CD14-positive monocyte (primary cell): ENCODE data around the gene CDC25A. TPM values are rescaled to one million over a fixed set of nuclear protein-coding genes. Genes with fewer than 3 reads are reported as not detected.

Experiments
- DNase-seq, 3 donors: peaks; one replicate each; pipeline ENCODE4 v3.0.0-alpha.2; 2011 to 2022
- H2AFZ ChIP-seq: 2 replicates; pipeline ENCODE4 v1.6.0; 2012; ENCODE audit warnings: mild to moderate bottlenecking, low read depth, low read length, inconsistent platforms; ENCODE audit not compliant: insufficient read depth, poor library complexity, severe bottlenecking
- H3K27ac ChIP-seq, 2 donors: 1 replicate in 1 of 2; 2 replicates in 1 of 2; pipeline ENCODE4 v1.5.1; 2012 to 2013; ENCODE audit warnings: low read length in 2 of 2, control low read depth in 1 of 2, inconsistent platforms in 1 of 2, low read depth in 1 of 2, mild to moderate bottlenecking in 1 of 2
- H3K27me3 ChIP-seq, 2 donors: one replicate each; pipeline versions ENCODE4 v1.6.0 to v1.6.1; 2011 to 2013; ENCODE audit warnings: low read length in 2 of 2; ENCODE audit not compliant: control insufficient read depth in 2 of 2, insufficient read depth in 2 of 2
- H3K36me3 ChIP-seq, 2 donors: replicated peaks in 1 of 2; 1 replicate in 1 of 2; 2 replicates in 1 of 2; pipeline versions ENCODE4 v1.5.1 to v1.6.1; 2012 to 2013; ENCODE audit warnings: low read length in 2 of 2, control low read depth in 1 of 2, inconsistent platforms in 1 of 2, mild to moderate bottlenecking in 1 of 2; ENCODE audit not compliant: insufficient read depth in 2 of 2, control insufficient read depth in 1 of 2
- H3K4me1 ChIP-seq, 2 donors: 1 replicate in 1 of 2; 2 replicates in 1 of 2; pipeline versions ENCODE4 v1.5.1 to v1.6.1; 2012 to 2013; ENCODE audit warnings: low read length in 2 of 2, control low read depth in 1 of 2, inconsistent platforms in 1 of 2, mild to moderate bottlenecking in 1 of 2, moderate library complexity in 1 of 2; ENCODE audit not compliant: insufficient read depth in 2 of 2, control insufficient read depth in 1 of 2
- H3K4me2 ChIP-seq: replicated peaks from 2 replicates; pipeline ENCODE3; 2012; ENCODE audit warnings: low read length, moderate library complexity, mild to moderate bottlenecking; ENCODE audit not compliant: poor library complexity, severe bottlenecking; ENCODE audit errors: extremely low read depth
- H3K4me3 ChIP-seq, 3 experiments: fragments of 200-600 bp in 1 of 3; sonication (generic) in 1 of 3; replicated peaks in 1 of 3; 1 replicate in 2 of 3; 2 replicates in 1 of 3; pipeline ENCODE4 v1.5.1; 2011 to 2013; ENCODE audit warnings: low read length in 3 of 3, mild to moderate bottlenecking in 3 of 3, control low read depth in 2 of 3, low read depth in 2 of 3, inconsistent platforms in 1 of 3, moderate library complexity in 1 of 3
- H3K79me2 ChIP-seq: 2 replicates; pipeline ENCODE4 v1.6.0; 2012; ENCODE audit warnings: mild to moderate bottlenecking, control low read depth, inconsistent platforms, low read length, moderate library complexity; ENCODE audit not compliant: insufficient read depth
- H3K9ac ChIP-seq: 2 replicates; pipeline ENCODE4 v1.6.0; 2017; ENCODE audit warnings: low read length, mild to moderate bottlenecking; ENCODE audit not compliant: insufficient read depth, poor library complexity, severe bottlenecking
- H3K9me3 ChIP-seq, 2 donors: replicated peaks in 1 of 2; 1 replicate in 1 of 2; 2 replicates in 1 of 2; pipeline versions ENCODE4 v1.5.1 to v1.6.1; 2012 to 2013; ENCODE audit warnings: low read length in 2 of 2, control low read depth in 1 of 2; ENCODE audit not compliant: control insufficient read depth in 1 of 2, insufficient read depth in 1 of 2
- H4K20me1 ChIP-seq: 2 replicates; pipeline ENCODE4 v1.6.0; 2012; ENCODE audit warnings: mild to moderate bottlenecking, low read length, control low read depth, moderate library complexity; ENCODE audit not compliant: insufficient read depth
- H3K27ac Mint-ChIP-seq, 7 donors: one replicate each; pipeline ENCODE4 v1.8.0; 2020; ENCODE audit warnings: mild to moderate bottlenecking in 7 of 7, mixed read lengths in 7 of 7, moderate library complexity in 6 of 7, inconsistent platforms in 2 of 7
- H3K27me3 Mint-ChIP-seq, 3 donors: one replicate each; pipeline ENCODE4 v1.8.0; 2021 to 2022; ENCODE audit warnings: low read depth in 3 of 3, mild to moderate bottlenecking in 3 of 3, mixed read lengths in 3 of 3, moderate library complexity in 3 of 3, inconsistent platforms in 1 of 3
- H3K36me3 Mint-ChIP-seq, 2 donors: one replicate each; pipeline ENCODE4 v1.8.0; 2020; ENCODE audit warnings: mixed read lengths in 2 of 2, inconsistent platforms in 1 of 2, mild to moderate bottlenecking in 1 of 2
- H3K4me1 Mint-ChIP-seq: one replicate; pipeline ENCODE4 v1.8.0; 2020; ENCODE audit warnings: mild to moderate bottlenecking, mixed read lengths
- H3K4me3 Mint-ChIP-seq, 2 donors: one replicate each; pipeline ENCODE4 v1.8.0; 2020; ENCODE audit warnings: mild to moderate bottlenecking in 2 of 2, mixed read lengths in 2 of 2, moderate library complexity in 1 of 2
- H3K9me3 Mint-ChIP-seq, 7 donors: one replicate each; pipeline ENCODE4 v1.8.0; 2020 to 2022; ENCODE audit warnings: mixed read lengths in 7 of 7, mild to moderate bottlenecking in 6 of 7, moderate library complexity in 6 of 7, inconsistent platforms in 2 of 7
- WGBS: methylation state at CpG from one replicate; pipeline ENCODE4 v1.1.5; 2013; ENCODE audit warnings: missing lambda C conversion rate; ENCODE audit not compliant: insufficient coverage; 5-methylcytosine and 5-hydroxymethylcytosine counted together
- intact Hi-C, 2 donors: fragments of 100-400 bp; cut with micrococcal nuclease; formaldehyde crosslinking; loops; one replicate each; pipeline versions ENCODE4 v1.15.0 to v1.15.1; 2023
- polyA plus RNA-seq, 3 donors: library from polyadenylated mRNA; depleted of rRNA in 1 of 3; unstranded in 2 of 3; stranded (reverse) in 1 of 3; fragments of 300-500 nt in 2 of 3; fragments of >200 nt in 1 of 3; fragmentation: Illumina TruSeq in 2 of 3; gene quantifications; 1 replicate in 2 of 3; 2 replicates in 1 of 3; pipeline ENCODE4 v1.2.3, GENCODE V29; 2012 to 2021
- TF ChIP-seq, protein P1 (sequence below): fragments of 200-600 bp; IDR thresholded peaks from one replicate; pipeline ENCODE4 v1.8.0; 2022; ENCODE audit warnings: antibody characterized with exemption, mild to moderate bottlenecking

CDC25A gene
- polyA plus RNA-seq, 3 donors = 0.07 to 0.39 TPM; not detected in 1

DNA sequence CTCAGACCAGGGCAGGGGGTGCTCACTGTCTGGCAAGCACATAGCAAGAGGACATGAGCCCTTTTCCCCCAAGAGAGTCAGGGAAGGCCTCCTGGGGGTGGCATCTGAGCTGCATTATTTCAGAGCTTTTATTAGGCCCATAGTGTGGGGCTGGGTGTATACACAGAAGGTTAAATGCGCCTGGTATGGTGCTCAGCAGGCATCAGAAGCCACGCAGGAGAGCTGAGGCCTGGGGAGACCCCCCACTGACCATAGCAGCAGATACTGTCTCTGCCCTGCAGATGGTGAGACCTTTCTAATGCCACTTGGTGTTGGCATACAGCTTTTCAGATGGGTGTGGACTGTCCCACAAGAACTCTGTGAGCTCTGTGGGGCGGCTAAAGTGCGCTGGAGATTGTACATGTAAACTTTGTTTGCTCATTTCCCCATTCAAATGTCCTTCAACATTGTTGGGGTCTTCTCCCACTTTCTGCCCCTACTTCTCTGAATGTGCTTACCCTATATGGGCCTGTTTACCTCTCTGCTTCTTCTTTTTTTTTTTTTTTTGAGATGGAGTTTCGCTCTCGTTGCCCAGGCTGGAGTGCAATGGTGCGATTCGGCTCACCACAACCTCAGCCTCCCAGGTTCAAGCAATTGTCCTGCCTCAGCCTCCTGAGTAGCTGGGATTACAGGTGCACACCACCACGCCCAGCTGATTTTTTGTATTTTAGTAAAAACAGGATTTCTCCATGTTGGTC is 62.2 kb downstream of the CDC25A start:
- Histone ChIP-seq H3K27me3 (no peaks in the 10 kb centered on the region), H3K9ac (no peak overlapping the region), H3K27ac (no peak overlapping the region), H4K20me1 (no peaks in the 10 kb centered on the region), H3K4me3 (no peak overlapping the region), H3K79me2 (no peaks in the 10 kb centered on the region), H2AFZ (no peak overlapping the region), H3K4me1 (no peaks in the 10 kb centered on the region), H3K36me3 (no peaks in the 10 kb centered on the region), H3K9me3 (no peaks in the 10 kb centered on the region), H3K4me2 (no peak overlapping the region)
- H3K27ac Mint-ChIP-seq = no peak overlapping the region
- H3K9me3 Mint-ChIP-seq = no peaks in the 10 kb centered on the region
- H3K36me3 Mint-ChIP-seq = no peaks in the 10 kb centered on the region
- no peak overlapping the region for H3K4me3 Mint-ChIP-seq
- H3K4me1 Mint-ChIP-seq = peaks cover 2% of the 10 kb centered on the region
- intact Hi-C loops = no loop called here
- DNase-seq = no peak
- TF ChIP-seq, protein P1, sequence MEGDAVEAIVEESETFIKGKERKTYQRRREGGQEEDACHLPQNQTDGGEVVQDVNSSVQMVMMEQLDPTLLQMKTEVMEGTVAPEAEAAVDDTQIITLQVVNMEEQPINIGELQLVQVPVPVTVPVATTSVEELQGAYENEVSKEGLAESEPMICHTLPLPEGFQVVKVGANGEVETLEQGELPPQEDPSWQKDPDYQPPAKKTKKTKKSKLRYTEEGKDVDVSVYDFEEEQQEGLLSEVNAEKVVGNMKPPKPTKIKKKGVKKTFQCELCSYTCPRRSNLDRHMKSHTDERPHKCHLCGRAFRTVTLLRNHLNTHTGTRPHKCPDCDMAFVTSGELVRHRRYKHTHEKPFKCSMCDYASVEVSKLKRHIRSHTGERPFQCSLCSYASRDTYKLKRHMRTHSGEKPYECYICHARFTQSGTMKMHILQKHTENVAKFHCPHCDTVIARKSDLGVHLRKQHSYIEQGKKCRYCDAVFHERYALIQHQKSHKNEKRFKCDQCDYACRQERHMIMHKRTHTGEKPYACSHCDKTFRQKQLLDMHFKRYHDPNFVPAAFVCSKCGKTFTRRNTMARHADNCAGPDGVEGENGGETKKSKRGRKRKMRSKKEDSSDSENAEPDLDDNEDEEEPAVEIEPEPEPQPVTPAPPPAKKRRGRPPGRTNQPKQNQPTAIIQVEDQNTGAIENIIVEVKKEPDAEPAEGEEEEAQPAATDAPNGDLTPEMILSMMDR = no peak
- WGBS = 93% methylated on average over 3 of the region's 9 CpGs
- peaks cover 0 to 3% (median 1%) of the 10 kb centered on the region in 3 donors for H3K27me3 Mint-ChIP-seq

DNA sequence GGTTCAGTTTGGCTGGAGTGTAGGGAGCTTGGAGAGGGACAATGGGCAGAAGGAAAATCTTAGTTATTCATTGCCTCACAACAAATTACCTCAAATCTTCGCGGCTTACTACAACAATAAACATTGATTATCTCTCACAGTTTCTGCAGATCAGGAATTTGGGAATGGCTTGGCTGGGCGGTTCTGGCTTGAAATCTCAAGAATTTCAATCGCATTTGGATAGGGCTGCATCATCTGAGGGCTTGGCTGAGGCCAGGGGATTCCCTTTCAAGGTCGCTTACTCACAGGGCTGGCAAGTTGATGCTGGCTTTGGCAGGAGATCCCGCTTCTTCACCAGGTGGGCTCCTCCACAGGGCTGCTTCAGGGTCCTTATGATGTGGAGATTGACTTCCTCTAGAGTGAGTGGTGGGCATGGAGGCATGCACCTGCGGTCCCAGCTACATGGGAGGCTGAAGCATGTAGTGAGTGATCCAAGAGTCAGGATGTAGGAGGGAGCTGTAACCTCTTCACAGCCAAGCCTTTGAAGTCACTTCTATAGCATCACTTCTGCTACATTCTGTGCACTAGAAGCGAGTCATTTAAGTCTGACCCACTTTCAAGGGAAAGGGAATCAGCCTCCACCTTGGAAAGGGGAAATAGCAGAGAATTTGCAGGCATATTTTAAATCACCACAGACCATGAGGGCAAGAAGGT is 63.1 kb downstream of the CDC25A start:
- H3K9me3 ChIP-seq = no peaks in the 10 kb centered on the region
- Mint-ChIP-seq H3K27ac (peak overlapping the region in 1 of 7 donors; percentile 25), H3K4me3 (no peak overlapping the region), H3K36me3 (no peaks in the 10 kb centered on the region), H3K27me3 (peaks cover 0 to 3% (median 0%) of the 10 kb centered on the region in 3 donors), H3K4me1 (peaks cover 3% of the 10 kb centered on the region), H3K9me3 (no peaks in the 10 kb centered on the region)
- H3K4me1 ChIP-seq = no peaks in the 10 kb centered on the region
- intact Hi-C loops = no loop called here
- no peak for DNase-seq
- H2AFZ ChIP-seq = no peak overlapping the region
- TF ChIP-seq, protein P1 = no peak
- 98% methylated on average over 5 of the region's 8 CpGs for WGBS
- no peaks in the 10 kb centered on the region for H3K79me2 ChIP-seq
- H3K27me3 ChIP-seq = no peaks in the 10 kb centered on the region
- H3K27ac ChIP-seq = no peak overlapping the region
- no peak overlapping the region for H3K4me2 ChIP-seq
- no peaks in the 10 kb centered on the region for H3K36me3 ChIP-seq
- H3K9ac ChIP-seq = no peak overlapping the region
- no peaks in the 10 kb centered on the region for H4K20me1 ChIP-seq
- H3K4me3 ChIP-seq = no peak overlapping the region
